Measurements from ENCODE around the gene RCOR2.

- TF ChIP-seq POLR2A (IDR thresholded peaks at IDR 0.05; ENCODE audit: low read depth, low read length) (no peak), POLR2AphosphoS5 (IDR thresholded peaks at IDR 0.05; ENCODE audit: low read depth, low read length) (no peak), TAF1 (IDR thresholded peaks at IDR 0.05; ENCODE audit: borderline replicate concordance, low read depth, low read length) (no peak)
Observed at GRCh38 chr11:63903884-63904283, 13.1 kb downstream of the RCOR2 start.

Data from GM12892 (cell line).